Astrocyte (in vitro differentiated cells and primary cell): ENCODE data around the gene C10orf120. TPM values are rescaled to one million over a fixed set of nuclear protein-coding genes. Genes with fewer than 3 reads are reported as not detected.

Source experiments
- DNase-seq: peaks from one replicate; pipeline ENCODE4 v3.0.0-alpha.2; 2010; ENCODE audit warnings: low read depth
- FAIRE-seq: peaks from 2 replicates; lab custom pipeline; 2011; peaks lifted over from hg19 to GRCh38; lab: Jason Lieb, UNC
- H2AFZ ChIP-seq: 2 replicates; pipeline ENCODE4 v1.6.0; 2012; ENCODE audit warnings: low read depth, low read length, inconsistent platforms
- H3K27ac ChIP-seq: 2 replicates; pipeline ENCODE4 v1.5.1; 2011; ENCODE audit warnings: low read depth, low read length, inconsistent platforms
- H3K27me3 ChIP-seq: 2 replicates; pipeline ENCODE4 v1.6.0; 2011; ENCODE audit warnings: low read length, inconsistent platforms; ENCODE audit not compliant: insufficient read depth
- H3K36me3 ChIP-seq: 2 replicates; pipeline ENCODE4 v1.5.1; 2011; ENCODE audit warnings: low read length, inconsistent platforms; ENCODE audit not compliant: insufficient read depth
- H3K4me1 ChIP-seq: 2 replicates; pipeline ENCODE4 v1.5.1; 2011; ENCODE audit warnings: low read length, inconsistent platforms; ENCODE audit not compliant: insufficient read depth
- H3K4me2 ChIP-seq: 2 replicates; pipeline ENCODE4 v1.6.0; 2012; ENCODE audit warnings: low read length, inconsistent platforms
- H3K4me3 ChIP-seq: 2 replicates; pipeline ENCODE4 v1.5.1; 2011; ENCODE audit warnings: low read depth, mild to moderate bottlenecking, low read length, inconsistent platforms; ENCODE audit not compliant: insufficient read depth
- H3K79me2 ChIP-seq: 2 replicates; pipeline ENCODE4 v1.6.0; 2012; ENCODE audit warnings: mild to moderate bottlenecking, low read length, inconsistent platforms; ENCODE audit not compliant: insufficient read depth
- H3K9ac ChIP-seq: 2 replicates; pipeline ENCODE4 v1.6.0; 2012; ENCODE audit warnings: mild to moderate bottlenecking, low read length, inconsistent platforms
- H3K9me3 ChIP-seq: 2 replicates; pipeline ENCODE4 v1.5.1; 2012; ENCODE audit warnings: low read depth, mild to moderate bottlenecking, low read length, inconsistent platforms; ENCODE audit not compliant: insufficient read depth
- H4K20me1 ChIP-seq: 2 replicates; pipeline ENCODE4 v1.6.0; 2012; ENCODE audit warnings: low read length, inconsistent platforms; ENCODE audit not compliant: insufficient read depth
- H3K27ac Mint-ChIP-seq: one replicate; pipeline ENCODE4 v1.8.0; 2021; ENCODE audit warnings: mild to moderate bottlenecking, mixed read lengths; ENCODE audit not compliant: unreplicated experiment
- H3K27me3 Mint-ChIP-seq: one replicate; pipeline ENCODE4 v1.8.0; 2021; ENCODE audit warnings: low read depth, mixed read lengths; ENCODE audit not compliant: unreplicated experiment
- H3K36me3 Mint-ChIP-seq: one replicate; pipeline ENCODE4 v1.8.0; 2021; ENCODE audit warnings: low read depth, mixed read lengths; ENCODE audit not compliant: unreplicated experiment
- H3K4me1 Mint-ChIP-seq: one replicate; pipeline ENCODE4 v1.8.0; 2021; ENCODE audit warnings: low read depth, mixed read lengths; ENCODE audit not compliant: unreplicated experiment
- H3K4me3 Mint-ChIP-seq: one replicate; pipeline ENCODE4 v1.8.0; 2021; ENCODE audit warnings: mild to moderate bottlenecking, moderate library complexity, mixed read lengths; ENCODE audit not compliant: unreplicated experiment
- H3K9me3 Mint-ChIP-seq: one replicate; pipeline ENCODE4 v1.8.0; 2021; ENCODE audit warnings: mild to moderate bottlenecking, mixed read lengths; ENCODE audit not compliant: unreplicated experiment
- EZH2 ChIP-seq: IDR thresholded peaks from 2 replicates; pipeline ENCODE4 v1.6.1; 2012; ENCODE audit warnings: mild to moderate bottlenecking, low read length, inconsistent platforms; ENCODE audit not compliant: insufficient read depth
- total RNA-seq: library from RNA; stranded (reverse); gene quantifications from 2 replicates; pipeline ENCODE4 v1.2.1, GENCODE V29; 2021
- TF ChIP-seq, protein P1 (sequence below): IDR thresholded peaks from 2 replicates; pipeline ENCODE4 v1.5.1; 2011; ENCODE audit warnings: low read depth, mild to moderate bottlenecking, inconsistent platforms, low read length, moderate library complexity; ENCODE audit not compliant: insufficient read depth

Gene C10orf120
- total RNA-seq, 1 donor from 2014 or later = not detected

DNA sequence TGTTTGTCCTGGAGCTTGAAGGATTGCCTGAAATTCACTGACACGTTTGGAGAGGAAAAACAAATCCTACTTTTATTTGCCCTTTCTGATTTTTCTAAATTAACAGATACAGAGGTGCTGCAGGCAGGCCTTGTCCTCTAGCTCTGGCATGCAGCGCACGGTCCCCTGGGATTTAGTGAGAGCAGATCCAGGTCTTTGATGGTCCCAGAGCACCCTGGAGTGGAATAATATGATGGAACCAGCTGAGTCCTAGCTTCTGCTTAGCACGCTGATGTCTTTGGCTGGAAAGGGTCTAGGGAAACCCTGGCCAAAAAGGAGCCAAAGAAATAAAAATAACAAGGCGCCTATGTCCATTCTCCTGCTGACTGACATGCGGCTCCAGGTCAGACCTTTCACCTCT is 40.5 kb downstream of the C10orf120 start:
- no peaks in the 10 kb centered on the region for H3K36me3 ChIP-seq
- no peaks in the 10 kb centered on the region for H3K27me3 ChIP-seq
- no peak overlapping the region for H3K9ac ChIP-seq
- Mint-ChIP-seq H3K27me3 (peaks cover 35% of the 10 kb centered on the region), H3K27ac (no peak overlapping the region), H3K4me3 (no peak overlapping the region), H3K4me1 (peaks cover 6% of the 10 kb centered on the region), H3K36me3 (no peaks in the 10 kb centered on the region), H3K9me3 (peaks cover 2% of the 10 kb centered on the region)
- no peak overlapping the region for H3K4me2 ChIP-seq
- DNase-seq (no peak), FAIRE-seq (no peak)
- no peaks in the 10 kb centered on the region for H3K4me1 ChIP-seq
- no peak overlapping the region for H2AFZ ChIP-seq
- H3K79me2 ChIP-seq = no peaks in the 10 kb centered on the region
- no peak overlapping the region for H3K4me3 ChIP-seq
- no peaks in the 10 kb centered on the region for H3K9me3 ChIP-seq
- TF ChIP-seq EZH2 = no peak
- TF ChIP-seq, protein P1, sequence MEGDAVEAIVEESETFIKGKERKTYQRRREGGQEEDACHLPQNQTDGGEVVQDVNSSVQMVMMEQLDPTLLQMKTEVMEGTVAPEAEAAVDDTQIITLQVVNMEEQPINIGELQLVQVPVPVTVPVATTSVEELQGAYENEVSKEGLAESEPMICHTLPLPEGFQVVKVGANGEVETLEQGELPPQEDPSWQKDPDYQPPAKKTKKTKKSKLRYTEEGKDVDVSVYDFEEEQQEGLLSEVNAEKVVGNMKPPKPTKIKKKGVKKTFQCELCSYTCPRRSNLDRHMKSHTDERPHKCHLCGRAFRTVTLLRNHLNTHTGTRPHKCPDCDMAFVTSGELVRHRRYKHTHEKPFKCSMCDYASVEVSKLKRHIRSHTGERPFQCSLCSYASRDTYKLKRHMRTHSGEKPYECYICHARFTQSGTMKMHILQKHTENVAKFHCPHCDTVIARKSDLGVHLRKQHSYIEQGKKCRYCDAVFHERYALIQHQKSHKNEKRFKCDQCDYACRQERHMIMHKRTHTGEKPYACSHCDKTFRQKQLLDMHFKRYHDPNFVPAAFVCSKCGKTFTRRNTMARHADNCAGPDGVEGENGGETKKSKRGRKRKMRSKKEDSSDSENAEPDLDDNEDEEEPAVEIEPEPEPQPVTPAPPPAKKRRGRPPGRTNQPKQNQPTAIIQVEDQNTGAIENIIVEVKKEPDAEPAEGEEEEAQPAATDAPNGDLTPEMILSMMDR = no peak
- H3K27ac ChIP-seq = no peak overlapping the region
- no peaks in the 10 kb centered on the region for H4K20me1 ChIP-seq

DNA sequence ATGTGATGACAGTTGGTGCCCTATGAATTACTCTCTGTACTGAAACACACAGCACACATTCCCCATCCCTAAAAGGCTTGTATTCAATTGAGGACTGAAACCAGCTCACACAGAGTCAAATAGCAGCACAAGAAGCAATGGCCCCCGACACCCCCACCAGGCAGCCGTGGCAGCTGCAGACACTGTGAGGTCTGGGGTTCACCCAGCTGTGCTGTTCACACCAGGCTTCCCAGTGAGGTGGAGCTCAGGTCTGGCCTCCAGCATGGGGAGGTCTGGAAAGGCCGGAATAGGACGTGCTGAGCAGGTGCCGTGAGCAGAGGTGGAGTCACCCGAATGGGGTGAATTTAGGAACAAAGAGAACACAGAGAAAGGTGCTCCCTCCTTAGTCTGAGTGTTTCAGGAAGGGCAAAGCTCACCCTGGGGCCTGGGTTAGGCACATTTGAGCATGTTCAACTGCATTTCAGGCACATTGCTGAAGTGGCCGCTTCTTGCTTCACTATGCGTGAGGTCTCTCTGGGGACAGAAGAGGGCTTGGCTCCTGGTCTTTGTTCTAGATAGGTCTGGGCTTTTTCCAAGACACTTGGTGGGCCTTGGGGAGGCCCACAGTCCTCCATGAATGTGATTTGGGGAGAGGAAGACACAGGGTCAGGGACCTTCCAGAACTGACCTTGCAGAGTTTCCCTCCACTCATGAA is 41.1 kb downstream of the C10orf120 start:
- H3K27ac ChIP-seq = no peak overlapping the region
- DNase-seq (no peak), FAIRE-seq (no peak)
- H3K4me1 ChIP-seq = no peaks in the 10 kb centered on the region
- H3K27me3 Mint-ChIP-seq = peaks cover 36% of the 10 kb centered on the region
- no peak overlapping the region for H3K4me3 ChIP-seq
- H3K9me3 ChIP-seq = no peaks in the 10 kb centered on the region
- H3K4me3 Mint-ChIP-seq = no peak overlapping the region
- no peaks in the 10 kb centered on the region for H3K79me2 ChIP-seq
- no peaks in the 10 kb centered on the region for H3K36me3 Mint-ChIP-seq
- peaks cover 2% of the 10 kb centered on the region for H3K4me1 Mint-ChIP-seq
- no peak overlapping the region for H2AFZ ChIP-seq
- no peaks in the 10 kb centered on the region for H4K20me1 ChIP-seq
- H3K36me3 ChIP-seq = no peaks in the 10 kb centered on the region
- no peak overlapping the region for H3K27ac Mint-ChIP-seq
- no peak overlapping the region for H3K9ac ChIP-seq
- peaks cover 2% of the 10 kb centered on the region for H3K9me3 Mint-ChIP-seq
- TF ChIP-seq EZH2 = no peak
- TF ChIP-seq, protein P1 = no peak
- no peak overlapping the region for H3K4me2 ChIP-seq
- no peaks in the 10 kb centered on the region for H3K27me3 ChIP-seq

DNA sequence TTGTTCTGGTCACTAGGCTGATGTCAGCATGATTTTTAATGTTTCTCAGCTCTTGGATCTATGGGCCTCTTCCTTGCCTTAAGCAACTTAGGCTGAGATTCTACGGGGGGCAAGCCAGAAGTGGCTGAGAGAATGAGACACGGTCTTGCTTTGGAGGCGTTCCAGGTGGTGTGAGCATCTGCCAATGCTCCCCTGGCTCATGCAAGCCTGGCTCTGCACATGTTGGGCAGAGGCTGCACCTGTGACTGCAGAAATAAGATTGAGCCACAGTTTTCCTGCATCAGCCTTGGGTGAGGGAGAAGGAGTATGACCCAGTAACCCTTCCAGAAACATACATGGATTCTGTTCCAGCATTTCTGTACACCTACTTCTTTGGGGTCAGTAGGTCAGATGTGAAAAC is 41.9 kb downstream of the C10orf120 start:
- FAIRE-seq = no peak
- H3K36me3 Mint-ChIP-seq = no peaks in the 10 kb centered on the region

More for the DNA sequence above, 41.9 kb downstream of the C10orf120 start:
- H3K9me3 Mint-ChIP-seq = peaks cover 5% of the 10 kb centered on the region
- H3K4me1 ChIP-seq = no peaks in the 10 kb centered on the region
- no peaks in the 10 kb centered on the region for H3K9me3 ChIP-seq
- no peaks in the 10 kb centered on the region for H4K20me1 ChIP-seq
- no peaks in the 10 kb centered on the region for H3K36me3 ChIP-seq
- H3K27ac Mint-ChIP-seq = no peak overlapping the region
- H3K79me2 ChIP-seq = no peaks in the 10 kb centered on the region
- H3K4me3 Mint-ChIP-seq = no peak overlapping the region
- H3K27me3 ChIP-seq = no peaks in the 10 kb centered on the region
- H3K4me2 ChIP-seq = no peak overlapping the region
- H3K9ac ChIP-seq = no peak overlapping the region
- H3K4me1 Mint-ChIP-seq = peaks cover 2% of the 10 kb centered on the region
- H2AFZ ChIP-seq = no peak overlapping the region
- TF ChIP-seq EZH2 = no peak
- TF ChIP-seq, protein P1 = no peak
- H3K4me3 ChIP-seq = no peak overlapping the region
- H3K27ac ChIP-seq = no peak overlapping the region
- peaks cover 36% of the 10 kb centered on the region for H3K27me3 Mint-ChIP-seq
- DNase-seq = no peak
